H9 (cell line): ENCODE measurements around the gene KNSTRN. TPM values are rescaled to one million over a fixed set of nuclear protein-coding genes. Genes with fewer than 3 reads are reported as not detected.

Experiments used
- DNase-seq: peaks from one replicate; pipeline ENCODE4 v3.0.0-alpha.2; 2017
- H2AFZ ChIP-seq: one replicate; pipeline ENCODE4 v1.6.1; 2013; ENCODE audit warnings: mild to moderate bottlenecking, low read length, control low read depth, moderate library complexity
- H2AK5ac ChIP-seq: 2 replicates; pipeline ENCODE4 v1.6.1; 2013; ENCODE audit warnings: low read length, control low read depth, mixed read lengths; ENCODE audit not compliant: insufficient read length
- H2BK120ac ChIP-seq: one replicate; pipeline ENCODE4 v1.6.1; 2013; ENCODE audit warnings: low read depth, mild to moderate bottlenecking, low read length, control low read depth, inconsistent platforms; ENCODE audit not compliant: poor library complexity, severe bottlenecking
- H2BK12ac ChIP-seq: 2 replicates; pipeline ENCODE4 v1.6.1; 2013; ENCODE audit warnings: low read length, control low read depth, mixed read lengths, low read depth; ENCODE audit not compliant: insufficient read length
- H2BK15ac ChIP-seq: 2 replicates; pipeline ENCODE4 v1.6.1; 2013; ENCODE audit warnings: low read depth, low read length, control low read depth
- H2BK20ac ChIP-seq: one replicate; pipeline ENCODE4 v1.6.1; 2013; ENCODE audit warnings: low read depth, mild to moderate bottlenecking, low read length, control low read depth, inconsistent platforms; ENCODE audit not compliant: poor library complexity, severe bottlenecking
- H2BK5ac ChIP-seq: 2 replicates; pipeline ENCODE4 v1.6.1; 2013; ENCODE audit warnings: low read length, control low read depth, mixed read lengths; ENCODE audit not compliant: insufficient read length
- H3K14ac ChIP-seq: 2 replicates; pipeline ENCODE4 v1.6.1; 2013; ENCODE audit warnings: low read length, control low read depth; ENCODE audit not compliant: insufficient read depth
- H3K18ac ChIP-seq: 2 replicates; pipeline ENCODE4 v1.6.1; 2013; ENCODE audit warnings: low read depth, mild to moderate bottlenecking, mixed read lengths, low read length, control low read depth; ENCODE audit not compliant: insufficient read length
- H3K23ac ChIP-seq: 2 replicates; pipeline ENCODE4 v1.6.1; 2013; ENCODE audit warnings: low read length, control low read depth, mixed read lengths, low read depth; ENCODE audit not compliant: insufficient read length
- H3K23me2 ChIP-seq: 2 replicates; pipeline ENCODE4 v1.6.1; 2013; ENCODE audit warnings: low read depth, mild to moderate bottlenecking, mixed read lengths, low read length, control low read depth; ENCODE audit not compliant: insufficient read length, poor library complexity, severe bottlenecking
- H3K27ac ChIP-seq: 2 replicates; pipeline ENCODE4 v1.5.1; 2013; ENCODE audit warnings: low read length, control low read depth, mixed read lengths, low read depth; ENCODE audit not compliant: insufficient read length
- H3K27me3 ChIP-seq: 2 replicates; pipeline ENCODE4 v1.6.1; 2013; ENCODE audit warnings: low read length, control low read depth, inconsistent platforms; ENCODE audit not compliant: insufficient read depth
- H3K4ac ChIP-seq: 2 replicates; pipeline ENCODE4 v1.6.1; 2013; ENCODE audit warnings: low read depth, mild to moderate bottlenecking, control low read depth, inconsistent platforms, low read length, moderate library complexity
- H3K4me1 ChIP-seq: 2 replicates; pipeline ENCODE4 v1.6.1; 2013; ENCODE audit warnings: low read length, control low read depth, inconsistent platforms; ENCODE audit not compliant: insufficient read depth
- H3K4me2 ChIP-seq: 2 replicates; pipeline ENCODE4 v1.6.1; 2013; ENCODE audit warnings: low read length, control low read depth, mixed read lengths; ENCODE audit not compliant: insufficient read length, insufficient read depth
- H3K56ac ChIP-seq: 2 replicates; pipeline ENCODE4 v1.6.1; 2013; ENCODE audit warnings: low read depth, mild to moderate bottlenecking, mixed read lengths, low read length, control low read depth; ENCODE audit not compliant: insufficient read length
- H3K79me1 ChIP-seq: 2 replicates; pipeline ENCODE4 v1.6.1; 2013; ENCODE audit warnings: low read depth, mild to moderate bottlenecking, moderate library complexity, low read length, control low read depth, inconsistent platforms; ENCODE audit not compliant: insufficient read depth, poor library complexity, severe bottlenecking
- H3K79me2 ChIP-seq: 2 replicates; pipeline ENCODE4 v1.6.1; 2013; ENCODE audit warnings: low read length, control low read depth, inconsistent platforms; ENCODE audit not compliant: insufficient read depth
- H3K9ac ChIP-seq: 2 replicates; pipeline ENCODE4 v1.6.1; 2013; ENCODE audit warnings: low read length, control low read depth, mixed read lengths; ENCODE audit not compliant: insufficient read length; ENCODE audit errors: extremely low read depth
- H3K9me3 ChIP-seq: one replicate; pipeline ENCODE4 v1.6.1; 2013; ENCODE audit warnings: low read depth, low read length, inconsistent platforms; ENCODE audit not compliant: control insufficient read depth
- H3T11ph ChIP-seq: one replicate; pipeline ENCODE4 v1.6.1; 2013; ENCODE audit warnings: mild to moderate bottlenecking, low read length, control low read depth, inconsistent platforms
- H4K20me1 ChIP-seq: one replicate; pipeline ENCODE4 v1.6.1; 2013; ENCODE audit not compliant: control insufficient read depth, insufficient read length, insufficient read depth
- H4K5ac ChIP-seq: 2 replicates; pipeline ENCODE4 v1.6.1; 2013; ENCODE audit warnings: low read depth, mild to moderate bottlenecking, mixed read lengths, low read length, control low read depth; ENCODE audit not compliant: insufficient read length
- H4K8ac ChIP-seq: replicated peaks from 2 replicates; pipeline ENCODE4 v1.6.1; 2013; ENCODE audit warnings: low read length, control low read depth, mixed read lengths, low read depth; ENCODE audit not compliant: insufficient read length
- H4K91ac ChIP-seq: 2 replicates; pipeline ENCODE4 v1.6.1; 2013; ENCODE audit warnings: low read depth, mild to moderate bottlenecking, moderate library complexity, mixed read lengths, low read length, control low read depth; ENCODE audit not compliant: insufficient read length
- H3K27ac Mint-ChIP-seq, 3 experiments: 2 replicates in 2 of 3; 3 replicates in 1 of 3; pipeline ENCODE4 v1.8.0; 2020 to 2021; ENCODE audit warnings: mixed read lengths in 3 of 3, mild to moderate bottlenecking in 1 of 3, moderate library complexity in 1 of 3
- H3K27me3 Mint-ChIP-seq: 2 replicates; pipeline ENCODE4 v1.8.0; 2021; ENCODE audit warnings: low read depth, mild to moderate bottlenecking, moderate library complexity, mixed read lengths
- H3K36me3 Mint-ChIP-seq, 3 experiments: 2 replicates in 2 of 3; 3 replicates in 1 of 3; pipeline ENCODE4 v1.8.0; 2020 to 2021; ENCODE audit warnings: low read depth in 3 of 3, mixed read lengths in 3 of 3; ENCODE audit not compliant: insufficient read depth in 1 of 3
- H3K4me1 Mint-ChIP-seq, 2 experiments: 2 replicates each; pipeline ENCODE4 v1.8.0; 2020; ENCODE audit warnings: mixed read lengths in 2 of 2
- H3K4me3 Mint-ChIP-seq, 2 experiments: 2 replicates in 1 of 2; 3 replicates in 1 of 2; pipeline ENCODE4 v1.8.0; 2020 to 2021; ENCODE audit warnings: mild to moderate bottlenecking in 2 of 2, mixed read lengths in 2 of 2, moderate library complexity in 1 of 2
- H3K9me3 Mint-ChIP-seq, 2 experiments: 2 replicates in 1 of 2; 3 replicates in 1 of 2; pipeline ENCODE4 v1.8.0; 2020; ENCODE audit warnings: mild to moderate bottlenecking in 2 of 2, mixed read lengths in 2 of 2, moderate library complexity in 1 of 2
- CTCF ChIP-seq: fragments of 200-600 bp; sonication (generic); conservative IDR thresholded peaks from 3 replicates; pipeline ENCODE4 v1.8.0; 2021; ENCODE audit warnings: antibody characterized with exemption, mild to moderate bottlenecking
- WGBS: extraction: QIAGEN DNeasy Blood & Tissue Kit; methylation state at CpG from one replicate; pipeline ENCODE4 v1.1.7; 2013; ENCODE audit warnings: missing lambda C conversion rate, low lambda C conversion rate, mixed read lengths; ENCODE audit not compliant: insufficient read length; ENCODE audit errors: extremely low coverage; 5-methylcytosine and 5-hydroxymethylcytosine counted together
- total RNA-seq: library from RNA; stranded (reverse); gene quantifications from 2 replicates; pipeline ENCODE4 v1.2.1, GENCODE V29; 2021

Gene KNSTRN
- total RNA-seq, 1 experiment from 2014 or later: 53.9 TPM

DNA sequence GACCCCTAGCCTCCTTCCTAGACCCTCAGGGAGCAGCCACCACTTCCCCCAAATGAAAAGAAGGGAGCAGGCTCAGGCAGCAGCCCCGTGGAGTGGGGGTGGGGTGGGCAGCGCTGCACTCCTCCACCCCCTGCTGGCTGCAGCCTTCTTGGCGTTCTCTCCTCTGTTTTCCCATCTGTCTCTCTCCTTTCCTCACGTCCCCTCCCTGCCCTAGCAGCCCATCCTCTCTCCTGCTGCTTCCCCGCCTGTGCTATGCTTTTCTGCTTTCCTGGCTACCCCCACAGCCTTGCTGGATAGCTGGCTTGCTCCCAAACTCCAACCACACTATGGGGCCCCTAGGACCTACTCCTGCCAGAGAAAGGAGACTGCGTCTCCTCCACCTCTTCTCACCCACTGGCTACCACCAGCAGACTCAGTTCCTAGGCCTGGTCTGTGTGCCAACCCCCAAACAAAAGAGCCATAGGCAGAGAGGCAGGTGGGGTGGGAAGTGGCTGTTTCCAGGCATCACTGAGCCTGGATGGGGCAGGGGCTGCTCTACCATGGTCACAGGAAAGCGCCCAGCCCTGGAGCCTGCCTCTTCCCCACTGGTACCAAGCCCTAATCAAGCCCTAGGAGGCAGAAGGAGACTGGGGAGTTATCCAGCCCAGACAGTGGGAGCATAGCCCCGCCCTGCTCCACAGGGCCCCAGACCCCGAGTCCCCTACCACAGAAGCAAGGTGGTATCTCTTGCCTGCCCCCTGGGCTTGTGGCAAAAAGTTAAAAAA is 27.9 kb upstream of the KNSTRN start:
- peak; percentile 71 for DNase-seq
- peak overlapping the region; percentile 20 for H3K4me2 ChIP-seq

More for the DNA sequence above, 27.9 kb upstream of the KNSTRN start:
- no peak overlapping the region for H3K23ac ChIP-seq
- no peak overlapping the region for H2BK120ac ChIP-seq
- no peak overlapping the region for H2AFZ ChIP-seq
- no peak overlapping the region for H2BK5ac ChIP-seq
- Mint-ChIP-seq H3K4me1 (peaks cover 27 to 39% of the 10 kb centered on the region in 2 experiments), H3K4me3 (peak overlapping the region in 1 of 2 experiments; percentile 21; a peak in 2 of 5 replicates), H3K36me3 (no peaks in the 10 kb centered on the region; a peak in 1 of 7 replicates), H3K9me3 (no peaks in the 10 kb centered on the region), H3K27me3 (peaks cover 34% of the 10 kb centered on the region), H3K27ac (peak overlapping the region in 2 of 3 experiments; percentile 49 to 74; a peak in 2 of 7 replicates)
- H4K91ac ChIP-seq: no peak overlapping the region
- WGBS: no CpG with 5 or more reads among the region's 9 CpGs
- H3K18ac ChIP-seq: no peak overlapping the region
- H3K23me2 ChIP-seq: peaks cover 8% of the 10 kb centered on the region
- no peak overlapping the region for H3K4ac ChIP-seq
- no peak overlapping the region for H3K56ac ChIP-seq
- peak; percentile 42; the same call in 2 of the 3 replicates for TF ChIP-seq CTCF
- no peak overlapping the region for H3K9ac ChIP-seq
- no peaks in the 10 kb centered on the region; the same call in 1 of the 2 replicates for H3K4me1 ChIP-seq
- H4K5ac ChIP-seq: no peak overlapping the region
- H3K79me1 ChIP-seq: no peaks in the 10 kb centered on the region
- no peak overlapping the region for H2AK5ac ChIP-seq
- H3K14ac ChIP-seq: peak overlapping the region; percentile 31; the same call in 1 of the 2 replicates
- H2BK12ac ChIP-seq: no peak overlapping the region
- H4K8ac ChIP-seq: no peak overlapping the region
- no peaks in the 10 kb centered on the region for H3K9me3 ChIP-seq
- no peak overlapping the region for H2BK15ac ChIP-seq
- H3T11ph ChIP-seq: no peak overlapping the region
- H4K20me1 ChIP-seq: no peaks in the 10 kb centered on the region
- peaks cover 3% of the 10 kb centered on the region; the same call in 1 of the 2 replicates for H3K27me3 ChIP-seq
- no peaks in the 10 kb centered on the region for H3K79me2 ChIP-seq
- no peak overlapping the region for H2BK20ac ChIP-seq
- H3K27ac ChIP-seq: no peak overlapping the region
